ENCODE measurements around the gene CHST8.

CHST8 gene

GRCh38 chr19:33779849-33780248 lies 158.1 kb downstream of the CHST8 start:
- no peak for DNase-seq (ENCODE audit: low spot score)
- no peak for TF ChIP-seq CTCF (IDR thresholded peaks at IDR 0.05)
- no peak overlapping the region for H3K4me3 ChIP-seq
- no peak overlapping the region for H3K27ac ChIP-seq

- Histone ChIP-seq H3K4me3 (peak overlapping the region; percentile 18), H3K27ac (no peak overlapping the region)
- TF ChIP-seq CTCF (IDR thresholded peaks at IDR 0.05), result no peak
- DNase-seq (ENCODE audit: low spot score), result no peak
Observed at GRCh38 chr19:33780251-33780650, 158.5 kb downstream of the CHST8 start.

- peak overlapping the region; percentile 18 for H3K4me3 ChIP-seq
- no peak for DNase-seq (ENCODE audit: low spot score)
- TF ChIP-seq CTCF (IDR thresholded peaks at IDR 0.05), result no peak
- no peak overlapping the region for H3K27ac ChIP-seq
Observed at GRCh38 chr19:33780746-33781145, 159.0 kb downstream of the CHST8 start.

GRCh38 chr19:33781415-33781935 lies 159.7 kb downstream of the CHST8 start:
- DNase-seq (ENCODE audit: low spot score), result no peak
- no peak for TF ChIP-seq CTCF (IDR thresholded peaks at IDR 0.05)
- Histone ChIP-seq H3K27ac (no peak overlapping the region), H3K4me3 (no peak overlapping the region)

- TF ChIP-seq CTCF (IDR thresholded peaks at IDR 0.05), result no peak
- H3K4me3 ChIP-seq, result no peak overlapping the region
- H3K27ac ChIP-seq, result no peak overlapping the region
- no peak for DNase-seq (ENCODE audit: low spot score)
Observed at GRCh38 chr19:33781996-33782395, 160.2 kb downstream of the CHST8 start.

- H3K4me3 ChIP-seq, result no peak overlapping the region
- DNase-seq (ENCODE audit: low spot score), result no peak
- H3K27ac ChIP-seq, result no peak overlapping the region
- TF ChIP-seq CTCF (IDR thresholded peaks at IDR 0.05), result no peak
Observed at GRCh38 chr19:33784432-33784831, 162.7 kb downstream of the CHST8 start.

GRCh38 chr19:33785795-33786194 lies 164.0 kb downstream of the CHST8 start:
- H3K4me3 ChIP-seq, result no peak overlapping the region
- no peak for DNase-seq (ENCODE audit: low spot score)
- no peak overlapping the region for H3K27ac ChIP-seq
- no peak for TF ChIP-seq CTCF (IDR thresholded peaks at IDR 0.05)

Data from coronary artery (tissue), 2 donors.